Upper lobe of right lung (tissue), 1 donor: ENCODE measurements around the gene ARHGEF6. TPM values are rescaled to one million over a fixed set of nuclear protein-coding genes. Genes with fewer than 3 reads are reported as not detected.

Source experiments
- ATAC-seq: fragments of 200-7000 bp; cut with Tn5 transposase; one replicate; pipeline ENCODE4 v1.9.1; 2020; ENCODE audit warnings: mild to moderate bottlenecking, moderate library complexity
- DNase-seq: peaks from one replicate; pipeline ENCODE4 v3.0.0-alpha.2; 2020
- H3K27ac ChIP-seq: fragments of 200-600 bp; one replicate; pipeline ENCODE4 v1.8.0; 2022
- H3K27me3 ChIP-seq: fragments of 200-600 bp; one replicate; pipeline ENCODE4 v1.8.0; 2022; ENCODE audit warnings: mild to moderate bottlenecking
- H3K36me3 ChIP-seq: fragments of 200-600 bp; one replicate; pipeline ENCODE4 v1.8.0; 2022
- H3K4me1 ChIP-seq: fragments of 200-600 bp; one replicate; pipeline ENCODE4 v1.8.0; 2022
- H3K4me3 ChIP-seq: fragments of 200-600 bp; one replicate; pipeline ENCODE4 v1.8.0; 2022; ENCODE audit warnings: mild to moderate bottlenecking
- H3K9me3 ChIP-seq: fragments of 200-600 bp; one replicate; pipeline ENCODE4 v1.8.0; 2022
- CTCF ChIP-seq: fragments of 200-600 bp; IDR thresholded peaks from one replicate; pipeline ENCODE4 v1.8.0; 2022; ENCODE audit warnings: antibody characterized with exemption
- intact Hi-C: fragments of 100-400 bp; cut with DNase I; formaldehyde crosslinking; loops from one replicate; pipeline ENCODE4 v1.11.0; 2022
- total RNA-seq: library from RNA; stranded (reverse); fragmentation: NEBNext Ultra II Directional; extraction: Animal tissue kit (Norgen Biotek cat#: 25700); gene quantifications from one replicate; pipeline ENCODE4 v1.2.1, GENCODE V29; 2021
- donor health status: DM: no; HTN: yes; CAD: no; lungs with severe emphysema.

ARHGEF6 gene
- total RNA-seq, 1 donor from 2014 or later, result 42.8 TPM

DNA sequence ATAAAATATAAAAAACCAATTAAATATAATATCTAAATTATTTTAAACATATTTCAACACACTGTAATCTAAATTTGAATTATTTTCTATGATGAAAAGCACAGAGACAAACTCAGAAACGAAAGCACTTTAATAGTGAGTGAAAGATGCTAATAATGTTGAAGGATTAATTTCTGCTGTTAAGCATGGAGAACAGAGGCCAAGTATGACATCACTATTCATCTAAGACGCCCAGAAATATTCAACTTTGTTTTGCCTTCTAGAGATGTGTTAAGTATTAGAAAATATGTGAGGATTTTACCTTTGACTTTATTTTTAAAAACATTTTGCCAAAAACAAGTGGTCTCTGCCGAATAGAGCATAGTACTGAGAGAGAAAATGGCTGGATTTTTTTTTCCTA lies 19.3 kb downstream of the ARHGEF6 start:
- Histone ChIP-seq H3K27me3 (no peaks in the 10 kb centered on the region), H3K4me3 (no peak overlapping the region), H3K36me3 (no peaks in the 10 kb centered on the region), H3K9me3 (no peaks in the 10 kb centered on the region), H3K27ac (no peak overlapping the region), H3K4me1 (no peaks in the 10 kb centered on the region)
- DNase-seq (no peak), ATAC-seq (no peak)
- intact Hi-C loops, result no loop called here
- no peak for TF ChIP-seq CTCF

DNA sequence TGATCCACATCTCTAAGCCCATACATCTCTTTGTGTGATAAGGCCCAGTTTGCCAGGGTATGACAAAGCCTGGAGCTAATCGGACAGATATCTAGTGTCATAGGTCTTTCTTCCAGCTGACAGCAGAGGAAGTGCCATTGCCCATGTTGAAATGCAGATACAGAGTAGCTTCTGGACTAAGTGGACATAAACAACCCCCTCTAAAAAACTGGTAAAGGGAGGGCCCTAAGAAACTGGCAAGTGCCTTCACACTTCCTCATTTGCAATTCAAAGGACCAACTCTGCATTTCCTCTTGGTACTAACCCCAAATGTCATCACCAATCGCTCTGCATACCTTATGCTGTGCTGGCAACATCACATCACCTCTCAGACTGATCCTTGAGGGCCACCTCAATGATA lies 20.8 kb downstream of the ARHGEF6 start:
- H3K27me3 ChIP-seq, result no peaks in the 10 kb centered on the region
- H3K9me3 ChIP-seq, result no peaks in the 10 kb centered on the region
- ATAC-seq, result peak; percentile 63
- no peaks in the 10 kb centered on the region for H3K4me1 ChIP-seq
- no peak for TF ChIP-seq CTCF
- no peak overlapping the region for H3K4me3 ChIP-seq
- H3K27ac ChIP-seq, result no peak overlapping the region
- intact Hi-C loops, result no loop called here
- no peaks in the 10 kb centered on the region for H3K36me3 ChIP-seq
- DNase-seq, result no peak

GRCh38 chrX:136755411-136755810 lies 25.3 kb downstream of the ARHGEF6 start:
- ATAC-seq, result no peak
- intact Hi-C loops, result no loop called here
- no peak overlapping the region for H3K4me3 ChIP-seq

DNA sequence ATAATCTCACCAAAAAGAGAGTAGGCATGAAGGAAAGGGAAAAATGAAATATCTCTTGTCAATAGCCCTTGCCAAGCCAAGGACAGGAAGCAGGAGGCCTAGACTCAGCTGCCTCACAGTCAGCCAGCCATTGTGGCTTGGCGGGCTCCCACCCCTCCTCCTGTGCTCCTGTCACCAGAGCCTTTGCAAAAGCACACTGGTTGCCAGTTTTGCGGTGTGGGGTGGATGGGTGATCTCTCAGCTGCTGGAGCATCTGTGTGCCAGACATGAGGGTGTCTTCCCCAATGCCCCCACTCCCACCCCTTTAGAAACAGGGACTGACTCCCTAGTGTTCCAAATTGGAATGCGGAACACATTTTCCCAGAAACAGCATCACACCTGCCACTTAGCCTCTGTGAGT lies 26.1 kb downstream of the ARHGEF6 start:
- H3K9me3 ChIP-seq, result no peaks in the 10 kb centered on the region
- DNase-seq (no peak), ATAC-seq (no peak)
- no peak for TF ChIP-seq CTCF
- no peak overlapping the region for H3K4me3 ChIP-seq
- H3K27ac ChIP-seq, result no peak overlapping the region
- intact Hi-C loops, result no loop called here
- H3K4me1 ChIP-seq, result no peaks in the 10 kb centered on the region
- H3K27me3 ChIP-seq, result no peaks in the 10 kb centered on the region
- no peaks in the 10 kb centered on the region for H3K36me3 ChIP-seq

More at GRCh38 chrX:136755411-136755810, 25.3 kb downstream of the ARHGEF6 start:
- no peaks in the 10 kb centered on the region for H3K27me3 ChIP-seq
- DNase-seq, result no peak
- H3K4me1 ChIP-seq, result no peaks in the 10 kb centered on the region
- no peak for TF ChIP-seq CTCF
- no peaks in the 10 kb centered on the region for H3K36me3 ChIP-seq
- no peaks in the 10 kb centered on the region for H3K9me3 ChIP-seq
- no peak overlapping the region for H3K27ac ChIP-seq

GRCh38 chrX:136752796-136753195 lies 27.9 kb downstream of the ARHGEF6 start:
- intact Hi-C loops, result no loop called here
- Histone ChIP-seq H3K27ac (no peak overlapping the region), H3K4me1 (no peaks in the 10 kb centered on the region), H3K9me3 (no peaks in the 10 kb centered on the region), H3K4me3 (no peak overlapping the region), H3K36me3 (no peaks in the 10 kb centered on the region), H3K27me3 (no peaks in the 10 kb centered on the region)
- no peak for ATAC-seq
- no peak for TF ChIP-seq CTCF
- DNase-seq, result no peak

DNA sequence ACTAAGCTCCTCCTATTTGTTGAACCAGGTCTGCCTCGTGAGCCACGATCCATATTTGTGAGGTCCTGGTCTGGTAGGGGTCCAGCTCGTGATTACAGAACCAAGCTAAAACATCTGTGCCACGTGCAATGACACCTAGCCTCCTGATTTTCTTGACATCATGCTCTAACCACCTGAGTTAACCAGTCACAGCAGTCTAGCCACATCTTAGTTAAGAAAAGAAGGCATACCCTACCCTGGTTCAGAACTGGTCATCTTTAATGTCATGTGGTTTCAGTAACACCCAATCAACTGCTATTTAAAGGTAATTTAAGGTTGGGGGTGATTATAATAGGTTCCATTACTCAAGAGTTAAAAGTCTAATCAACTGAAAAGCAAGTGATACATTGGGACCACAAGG lies 28.4 kb downstream of the ARHGEF6 start:
- TF ChIP-seq CTCF, result no peak
- H3K4me3 ChIP-seq, result no peak overlapping the region
- DNase-seq (no peak), ATAC-seq (no peak)
- H3K27ac ChIP-seq, result no peak overlapping the region
- intact Hi-C loops, result no loop called here
- H3K4me1 ChIP-seq, result no peaks in the 10 kb centered on the region
- no peaks in the 10 kb centered on the region for H3K9me3 ChIP-seq
- H3K36me3 ChIP-seq, result no peaks in the 10 kb centered on the region
- H3K27me3 ChIP-seq, result no peaks in the 10 kb centered on the region
